Kidney epithelial cell (primary cell): ENCODE data around the gene EPC2. TPM values are rescaled to one million over a fixed set of nuclear protein-coding genes. Genes with fewer than 3 reads are reported as not detected.

Source experiments
- DNase-seq: peaks from one replicate; pipeline ENCODE4 v3.0.0-alpha.2; 2010; ENCODE audit warnings: low read depth
- H3K27me3 ChIP-seq: 2 replicates; pipeline ENCODE4 v1.6.0; 2011; ENCODE audit warnings: low read length; ENCODE audit not compliant: control insufficient read depth, insufficient read depth
- H3K36me3 ChIP-seq: 2 replicates; pipeline ENCODE4 v1.5.1; 2011; ENCODE audit warnings: low read length; ENCODE audit not compliant: control insufficient read depth, insufficient read depth
- H3K4me3 ChIP-seq: 2 replicates; pipeline ENCODE4 v1.5.1; 2011; ENCODE audit warnings: low read depth, mild to moderate bottlenecking, control low read depth, low read length
- total RNA-seq: library from RNA; depleted of rRNA; stranded (reverse); fragments of >200 nt; gene quantifications from 2 replicates; pipeline ENCODE4 v1.2.3, GENCODE V29; 2015
- TF ChIP-seq, protein P1 (sequence below): IDR thresholded peaks from 2 replicates; pipeline ENCODE4 v1.5.1; 2011; ENCODE audit warnings: mild to moderate bottlenecking, moderate library complexity, low read length, control low read depth, inconsistent platforms; ENCODE audit not compliant: insufficient read depth, poor library complexity, severe bottlenecking

EPC2 gene
- total RNA-seq, 1 donor from 2014 or later = 20.1 TPM

DNA sequence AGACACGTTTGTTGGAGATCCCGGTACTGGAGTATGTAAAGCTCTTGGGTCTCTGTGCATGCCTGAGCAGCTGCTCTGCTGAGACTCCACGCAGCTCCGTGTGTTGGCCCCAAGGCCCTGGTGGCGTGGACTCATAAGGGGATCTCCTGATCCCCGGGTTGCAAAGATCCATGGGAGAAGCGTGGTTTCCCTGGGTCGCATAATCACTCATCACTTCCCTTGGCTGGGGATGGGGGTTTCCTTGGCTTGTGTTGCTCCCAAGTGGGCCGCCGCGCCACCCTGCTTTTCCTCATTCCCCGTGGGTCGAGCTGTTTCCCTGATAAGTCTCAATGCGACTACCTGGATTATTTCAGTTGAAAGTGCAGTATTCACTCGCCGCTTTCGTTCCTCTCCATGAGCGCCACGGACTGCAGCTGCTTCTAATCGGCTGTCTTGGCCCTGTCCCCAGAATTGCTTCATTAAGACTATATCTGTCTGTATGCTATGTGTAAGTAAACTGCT, 76.0 kb downstream of the EPC2 start:
- DNase-seq = no peak
- Histone ChIP-seq H3K27me3 (no peaks in the 10 kb centered on the region), H3K4me3 (no peak overlapping the region), H3K36me3 (no peaks in the 10 kb centered on the region)
- TF ChIP-seq, protein P1, sequence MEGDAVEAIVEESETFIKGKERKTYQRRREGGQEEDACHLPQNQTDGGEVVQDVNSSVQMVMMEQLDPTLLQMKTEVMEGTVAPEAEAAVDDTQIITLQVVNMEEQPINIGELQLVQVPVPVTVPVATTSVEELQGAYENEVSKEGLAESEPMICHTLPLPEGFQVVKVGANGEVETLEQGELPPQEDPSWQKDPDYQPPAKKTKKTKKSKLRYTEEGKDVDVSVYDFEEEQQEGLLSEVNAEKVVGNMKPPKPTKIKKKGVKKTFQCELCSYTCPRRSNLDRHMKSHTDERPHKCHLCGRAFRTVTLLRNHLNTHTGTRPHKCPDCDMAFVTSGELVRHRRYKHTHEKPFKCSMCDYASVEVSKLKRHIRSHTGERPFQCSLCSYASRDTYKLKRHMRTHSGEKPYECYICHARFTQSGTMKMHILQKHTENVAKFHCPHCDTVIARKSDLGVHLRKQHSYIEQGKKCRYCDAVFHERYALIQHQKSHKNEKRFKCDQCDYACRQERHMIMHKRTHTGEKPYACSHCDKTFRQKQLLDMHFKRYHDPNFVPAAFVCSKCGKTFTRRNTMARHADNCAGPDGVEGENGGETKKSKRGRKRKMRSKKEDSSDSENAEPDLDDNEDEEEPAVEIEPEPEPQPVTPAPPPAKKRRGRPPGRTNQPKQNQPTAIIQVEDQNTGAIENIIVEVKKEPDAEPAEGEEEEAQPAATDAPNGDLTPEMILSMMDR = no peak

GRCh38 chr2:148721520-148721931, 77.0 kb downstream of the EPC2 start:
- Histone ChIP-seq H3K27me3 (no peaks in the 10 kb centered on the region), H3K4me3 (no peak overlapping the region), H3K36me3 (no peaks in the 10 kb centered on the region)
- TF ChIP-seq, protein P1 = no peak
- no peak for DNase-seq

DNA sequence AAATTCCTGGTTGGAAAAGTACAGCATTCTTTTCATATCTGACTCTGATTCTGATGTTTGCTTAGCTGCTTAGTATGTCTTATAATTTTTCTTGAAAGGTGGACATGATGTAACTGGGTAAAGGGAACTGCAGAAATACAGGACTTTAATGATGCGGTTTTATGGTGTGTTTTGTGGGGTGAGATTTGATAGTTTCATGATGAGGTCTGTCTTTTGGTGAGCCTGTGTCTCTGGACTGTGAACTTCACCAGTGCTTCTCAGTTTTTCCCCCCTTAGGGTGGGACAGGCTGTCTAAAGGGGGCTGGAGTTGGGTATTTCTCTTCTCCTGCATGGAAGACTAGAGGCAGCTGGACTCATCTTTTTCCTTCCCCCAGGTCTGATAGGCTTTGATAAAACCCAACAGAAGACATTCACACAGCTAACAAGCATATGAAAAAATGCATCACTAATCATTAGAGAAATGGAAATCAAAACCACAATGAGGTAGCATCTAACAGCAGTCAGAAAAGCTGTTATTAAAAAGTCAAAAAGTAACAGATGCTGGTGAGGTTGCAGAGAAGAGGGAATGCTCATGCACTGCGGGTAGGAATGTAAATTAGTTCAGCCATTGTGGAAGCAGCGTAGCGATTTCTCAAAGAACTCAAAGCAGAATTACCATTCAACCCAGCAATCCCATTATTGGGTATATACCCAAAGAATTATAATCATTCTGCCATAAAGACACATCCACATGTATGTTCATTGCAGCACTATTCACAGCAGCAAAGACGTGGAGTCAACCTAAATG, 77.6 kb downstream of the EPC2 start:
- no peak for DNase-seq
- TF ChIP-seq, protein P1 = no peak
- Histone ChIP-seq H3K36me3 (no peaks in the 10 kb centered on the region), H3K4me3 (no peak overlapping the region), H3K27me3 (no peaks in the 10 kb centered on the region)

DNA sequence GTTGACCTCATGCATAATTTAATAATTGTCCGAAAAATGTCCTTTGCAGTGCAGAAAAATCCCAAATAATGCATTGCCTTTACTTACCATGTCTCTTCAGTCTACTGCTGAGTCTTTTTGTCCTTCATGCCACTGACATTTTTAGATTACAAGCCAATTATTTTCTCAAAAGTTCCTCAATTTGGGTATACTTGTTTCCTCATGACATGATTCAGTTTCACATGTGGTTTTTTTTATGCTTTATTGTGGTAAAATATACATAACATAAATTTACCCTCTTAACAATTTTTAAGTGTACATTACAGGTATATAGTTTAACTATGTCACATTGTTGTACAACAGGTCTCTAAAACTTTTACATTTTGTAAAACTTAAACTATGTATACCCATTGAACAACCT, 81.0 kb downstream of the EPC2 start:
- Histone ChIP-seq H3K36me3 (no peaks in the 10 kb centered on the region), H3K27me3 (no peaks in the 10 kb centered on the region), H3K4me3 (no peak overlapping the region)
- TF ChIP-seq, protein P1 = no peak
- DNase-seq = no peak

DNA sequence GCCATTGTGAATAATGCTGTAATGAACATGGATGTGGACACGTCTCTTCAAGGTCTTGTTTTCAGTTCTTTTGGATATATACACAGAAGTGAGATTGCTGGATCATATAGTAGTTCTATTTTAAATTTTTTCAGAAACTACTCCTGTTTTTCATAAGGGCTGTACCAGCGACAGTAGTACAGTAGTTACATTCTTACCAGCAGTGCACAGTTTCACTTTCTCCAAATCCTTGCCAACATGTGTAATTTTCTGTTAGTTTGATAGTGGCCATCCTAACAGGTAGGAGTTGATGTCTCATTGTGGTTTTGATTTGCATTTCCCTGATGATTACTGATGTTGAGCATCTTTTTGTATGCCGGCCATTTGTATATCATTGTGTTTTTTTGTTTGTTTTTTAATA, 81.7 kb downstream of the EPC2 start:
- Histone ChIP-seq H3K27me3 (no peaks in the 10 kb centered on the region), H3K4me3 (no peak overlapping the region), H3K36me3 (no peaks in the 10 kb centered on the region)
- no peak for DNase-seq
- TF ChIP-seq, protein P1 = no peak

DNA sequence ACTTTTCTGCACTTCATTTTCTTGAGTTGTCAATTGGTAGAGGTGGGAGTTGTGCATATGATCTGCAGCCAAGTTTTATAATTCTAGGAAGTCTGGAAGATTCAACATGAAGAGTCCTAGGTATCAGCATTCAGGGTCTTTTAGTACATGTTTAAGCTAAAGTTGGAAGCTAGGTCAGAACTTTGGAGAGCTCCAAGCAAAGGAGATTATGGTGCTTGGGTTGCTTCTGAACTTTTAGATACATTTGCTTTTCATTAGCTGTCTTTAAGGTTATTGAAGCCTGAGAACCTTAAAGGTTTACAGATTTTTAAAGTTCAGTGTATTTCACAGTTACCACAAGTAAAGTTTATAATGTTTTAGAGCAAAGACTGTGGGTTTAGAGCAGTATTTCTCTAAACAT, 85.5 kb downstream of the EPC2 start:
- no peaks in the 10 kb centered on the region for H3K36me3 ChIP-seq
- DNase-seq = no peak

More for the DNA sequence above, 85.5 kb downstream of the EPC2 start:
- no peaks in the 10 kb centered on the region for H3K27me3 ChIP-seq
- no peak overlapping the region for H3K4me3 ChIP-seq
- TF ChIP-seq, protein P1 = no peak
